Osteoblast (primary cell): ENCODE results near the gene ATOH8. TPM values are rescaled to one million over a fixed set of nuclear protein-coding genes. Genes with fewer than 3 reads are reported as not detected.

Source experiments
- DNase-seq: peaks from one replicate; pipeline ENCODE4 v3.0.0; 2011; ENCODE audit warnings: low spot score, mixed read lengths; ENCODE audit not compliant: insufficient read length; ENCODE audit errors: missing footprints
- H2AFZ ChIP-seq: 2 replicates; pipeline ENCODE4 v1.6.0; 2011; ENCODE audit warnings: mild to moderate bottlenecking, low read length
- H3K27ac ChIP-seq: 2 replicates; pipeline ENCODE4 v1.5.1; 2011; ENCODE audit warnings: mild to moderate bottlenecking, low read depth, low read length, moderate library complexity
- H3K27me3 ChIP-seq: 2 replicates; pipeline ENCODE4 v1.6.0; 2012; ENCODE audit warnings: mild to moderate bottlenecking, control low read depth, inconsistent platforms, low read length, moderate library complexity; ENCODE audit not compliant: insufficient read depth
- H3K36me3 ChIP-seq: 2 replicates; pipeline ENCODE4 v1.5.1; 2011; ENCODE audit warnings: mild to moderate bottlenecking, low read length, control low read depth, moderate library complexity; ENCODE audit not compliant: insufficient read depth
- H3K4me1 ChIP-seq: 2 replicates; pipeline ENCODE4 v1.5.1; 2011; ENCODE audit warnings: mild to moderate bottlenecking, low read length, control low read depth, moderate library complexity; ENCODE audit not compliant: insufficient read depth
- H3K4me2 ChIP-seq: 2 replicates; pipeline ENCODE4 v1.6.0; 2011; ENCODE audit warnings: mild to moderate bottlenecking, low read length; ENCODE audit not compliant: insufficient read depth
- H3K4me3 ChIP-seq: fragments of 200-600 bp; sonication (generic); 3 replicates; pipeline ENCODE4 v1.5.1; 2012; ENCODE audit warnings: mild to moderate bottlenecking, low read length, inconsistent platforms; ENCODE audit not compliant: insufficient read depth
- H3K79me2 ChIP-seq: 2 replicates; pipeline ENCODE4 v1.6.0; 2012; ENCODE audit warnings: mild to moderate bottlenecking, low read length, control low read depth, inconsistent platforms; ENCODE audit not compliant: insufficient read depth
- H3K9me3 ChIP-seq: 2 replicates; pipeline ENCODE4 v1.5.1; 2011; ENCODE audit warnings: low read depth, low read length, control low read depth
- H4K20me1 ChIP-seq: 2 replicates; pipeline ENCODE4 v1.6.0; 2012; ENCODE audit warnings: mild to moderate bottlenecking, low read length, control low read depth; ENCODE audit not compliant: insufficient read depth
- CTCF ChIP-seq: IDR thresholded peaks from 2 replicates; pipeline ENCODE4 v1.5.1; 2011; ENCODE audit warnings: mild to moderate bottlenecking, low read depth, low read length, moderate library complexity; ENCODE audit errors: extremely low read depth
- total RNA-seq: library from RNA; depleted of rRNA; stranded (reverse); fragments of >200 nt; gene quantifications from 2 replicates; pipeline ENCODE4 v1.2.3, GENCODE V29; 2012

The ATOH8 gene
- total RNA-seq, 1 donor, result 35.1 TPM

- Histone ChIP-seq H3K9me3 (no peaks in the 10 kb centered on the region), H3K36me3 (peaks cover 11% of the 10 kb centered on the region), H3K4me2 (peak overlapping the region; percentile 94), H4K20me1 (peaks cover 52% of the 10 kb centered on the region), H3K4me3 (no peak overlapping the region), H2AFZ (no peak overlapping the region), H3K27me3 (no peaks in the 10 kb centered on the region), H3K4me1 (peaks cover 24% of the 10 kb centered on the region), H3K79me2 (peaks cover 74% of the 10 kb centered on the region), H3K27ac (no peak overlapping the region)
- DNase-seq, result peak; percentile 81
- TF ChIP-seq CTCF, result no peak
These were observed 3.1 kb downstream of the ATOH8 start for GRCh38 chr2:85756822-85757435.

- H3K9me3 ChIP-seq, result no peaks in the 10 kb centered on the region
These were observed 4.1 kb downstream of the ATOH8 start for GRCh38 chr2:85757860-85758259.

DNA sequence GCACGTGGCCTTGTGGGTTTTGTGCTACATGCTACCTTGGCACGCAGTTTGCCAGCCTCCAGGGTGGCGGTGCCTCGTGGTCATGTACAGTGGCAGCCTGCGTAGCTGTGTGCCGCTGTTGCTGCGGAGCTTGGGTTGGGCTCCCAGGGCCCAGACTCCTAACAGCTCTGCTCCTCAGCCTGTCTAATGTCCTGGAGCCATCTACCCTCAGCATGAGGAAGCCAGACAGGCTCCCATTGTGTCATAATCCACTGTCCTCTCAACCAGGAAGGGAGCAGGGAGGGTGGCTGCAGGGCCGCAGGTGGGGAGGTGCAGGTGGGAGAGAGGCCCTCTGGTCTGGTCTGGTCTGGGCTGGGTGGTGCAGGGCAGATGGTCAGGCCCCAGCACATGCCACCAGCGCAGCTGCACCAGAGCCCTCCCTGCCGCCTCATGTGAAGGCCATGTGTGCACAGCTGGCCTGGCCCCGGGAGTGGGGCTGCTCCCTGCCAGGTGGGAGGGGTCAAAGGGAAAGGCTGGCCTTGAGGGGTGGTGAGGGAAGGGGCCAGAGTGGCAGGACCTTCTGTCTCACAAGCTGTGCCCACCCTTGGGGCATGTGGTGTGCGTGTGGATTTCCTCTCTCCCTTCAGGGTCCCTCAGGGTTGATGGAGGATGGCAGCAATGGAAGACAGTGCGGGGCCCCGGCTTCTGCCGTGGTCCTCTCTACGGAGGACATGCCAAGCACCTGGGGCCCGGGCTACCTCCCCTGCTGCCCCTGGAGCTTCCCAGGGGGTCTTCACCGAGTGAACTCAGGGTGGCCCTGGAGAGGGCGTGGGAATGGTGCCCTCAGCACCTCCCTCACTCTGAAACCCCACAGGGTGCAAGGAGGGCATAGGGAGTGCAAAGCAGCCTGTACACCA lies 4.8 kb downstream of the ATOH8 start:
- Histone ChIP-seq H3K4me1 (peaks cover 24% of the 10 kb centered on the region), H3K36me3 (peaks cover 11% of the 10 kb centered on the region), H2AFZ (no peak overlapping the region), H3K79me2 (peaks cover 91% of the 10 kb centered on the region), H3K9me3 (no peaks in the 10 kb centered on the region), H3K4me3 (no peak overlapping the region), H3K27me3 (no peaks in the 10 kb centered on the region), H4K20me1 (peaks cover 68% of the 10 kb centered on the region), H3K4me2 (no peak overlapping the region), H3K27ac (no peak overlapping the region)
- DNase-seq, result peak; percentile 67
- no peak for TF ChIP-seq CTCF

More at GRCh38 chr2:85757860-85758259, 4.1 kb downstream of the ATOH8 start:
- Histone ChIP-seq H3K27ac (no peak overlapping the region), H4K20me1 (peaks cover 61% of the 10 kb centered on the region), H3K4me3 (no peak overlapping the region), H3K4me1 (peaks cover 24% of the 10 kb centered on the region), H3K27me3 (no peaks in the 10 kb centered on the region), H3K36me3 (peaks cover 11% of the 10 kb centered on the region), H3K4me2 (no peak overlapping the region), H2AFZ (no peak overlapping the region), H3K79me2 (peaks cover 83% of the 10 kb centered on the region)
- DNase-seq, result no peak
- TF ChIP-seq CTCF, result no peak

DNA sequence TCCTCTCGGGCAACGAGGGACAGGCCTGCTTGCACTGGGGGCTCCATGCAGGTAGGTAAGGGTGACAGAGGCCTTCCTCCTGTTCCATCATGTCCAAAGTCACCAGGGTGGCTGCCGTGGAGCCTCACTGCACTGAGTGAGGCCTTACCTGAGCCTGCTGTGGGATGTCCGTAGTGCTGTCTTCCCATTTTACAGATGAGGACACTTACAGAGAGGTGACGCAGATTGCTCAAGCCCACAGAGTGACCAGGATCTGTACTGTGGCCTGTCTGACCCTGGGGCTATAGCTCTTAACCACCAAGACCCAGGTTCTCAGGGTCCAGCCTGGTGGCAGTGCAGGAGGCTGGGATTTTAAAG lies 5.4 kb downstream of the ATOH8 start:
- H3K4me1 ChIP-seq, result peaks cover 24% of the 10 kb centered on the region
- H2AFZ ChIP-seq, result no peak overlapping the region
- no peak overlapping the region for H3K4me2 ChIP-seq

More for the DNA sequence above, 5.4 kb downstream of the ATOH8 start:
- peaks cover 96% of the 10 kb centered on the region for H3K79me2 ChIP-seq
- no peaks in the 10 kb centered on the region for H3K27me3 ChIP-seq
- TF ChIP-seq CTCF, result no peak
- DNase-seq, result peak; percentile 44
- H3K27ac ChIP-seq, result no peak overlapping the region
- H3K4me3 ChIP-seq, result no peak overlapping the region
- H3K9me3 ChIP-seq, result no peaks in the 10 kb centered on the region
- H4K20me1 ChIP-seq, result peaks cover 74% of the 10 kb centered on the region
- peaks cover 14% of the 10 kb centered on the region for H3K36me3 ChIP-seq
